Colon (tissue), 2 donors: ENCODE data around the gene SPRR4.

Source experiments
- FAIRE-seq: peaks from 2 replicates; lab custom pipeline; 2012; peaks lifted over from hg19 to GRCh38; lab: Jason Lieb, UNC
- donor health status: control.
- donor health status: control.

Gene SPRR4, protein sequence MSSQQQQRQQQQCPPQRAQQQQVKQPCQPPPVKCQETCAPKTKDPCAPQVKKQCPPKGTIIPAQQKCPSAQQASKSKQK

DNA sequence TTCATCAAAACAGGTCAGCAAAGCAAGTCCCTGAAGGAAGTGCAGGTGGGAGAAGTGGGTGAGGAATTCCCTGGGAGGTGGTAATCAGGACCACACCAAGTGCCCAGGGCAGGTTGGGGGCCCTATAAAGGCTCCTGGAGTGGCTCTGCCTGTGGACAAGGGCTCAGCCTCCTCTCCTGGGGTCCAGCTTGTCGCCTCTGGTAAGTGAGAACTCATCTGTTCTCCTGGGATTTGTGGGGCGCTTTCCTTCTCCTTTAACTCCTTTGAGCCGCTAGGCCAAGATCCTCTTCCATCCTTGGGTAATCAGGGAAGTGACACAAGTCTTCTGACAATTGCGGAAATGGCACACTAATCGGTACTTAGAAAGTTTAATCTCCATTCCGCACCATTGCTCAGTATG lies at the start of gene SPRR4:
TSS of gene SPRR4 (plus strand) at position 154 of the 400 bp plus-strand sequence. CDS start 1,243 bp downstream, outside the sequence.
- FAIRE-seq, result no peak

DNA sequence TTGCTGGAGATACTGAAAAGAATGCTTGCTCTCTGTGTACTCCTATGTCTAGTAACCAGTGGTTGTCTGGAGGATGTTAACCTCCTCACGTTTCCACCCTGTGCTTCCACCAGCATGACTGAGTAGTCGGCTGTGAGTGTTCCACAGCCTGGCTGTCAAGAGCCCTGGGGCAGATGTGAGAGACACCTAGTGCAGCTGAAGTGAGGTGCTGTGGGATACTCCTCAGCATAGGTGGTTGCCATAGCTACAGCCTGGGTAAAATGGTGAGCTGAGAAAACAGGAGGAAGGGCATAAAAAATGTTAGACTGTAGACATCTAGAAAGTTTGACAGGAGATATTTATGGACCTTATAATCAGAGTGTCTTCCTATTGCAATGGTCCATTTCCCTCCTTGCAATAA lies 46.3 kb upstream of the SPRR4 start:
- FAIRE-seq, result no peak

DNA sequence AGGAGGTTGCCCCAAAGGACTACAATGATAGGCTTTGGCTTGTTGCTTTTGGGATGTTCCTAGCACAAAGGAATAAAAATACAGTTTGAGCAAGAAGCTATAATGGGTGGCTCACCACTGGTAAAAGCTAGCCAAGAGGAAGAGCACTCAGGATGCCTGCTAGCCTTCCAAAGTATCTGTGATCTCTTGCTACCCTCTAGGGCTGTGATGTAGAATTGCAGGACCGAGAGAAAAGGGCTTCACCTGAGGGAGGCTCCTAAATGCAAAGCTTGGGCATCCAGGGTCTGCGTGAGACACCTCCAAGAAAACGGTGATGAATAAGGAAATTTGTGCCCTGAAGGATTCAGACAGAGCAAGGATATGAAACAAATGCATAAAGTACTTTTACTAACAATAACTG lies 44.4 kb upstream of the SPRR4 start:
- no peak for FAIRE-seq

DNA sequence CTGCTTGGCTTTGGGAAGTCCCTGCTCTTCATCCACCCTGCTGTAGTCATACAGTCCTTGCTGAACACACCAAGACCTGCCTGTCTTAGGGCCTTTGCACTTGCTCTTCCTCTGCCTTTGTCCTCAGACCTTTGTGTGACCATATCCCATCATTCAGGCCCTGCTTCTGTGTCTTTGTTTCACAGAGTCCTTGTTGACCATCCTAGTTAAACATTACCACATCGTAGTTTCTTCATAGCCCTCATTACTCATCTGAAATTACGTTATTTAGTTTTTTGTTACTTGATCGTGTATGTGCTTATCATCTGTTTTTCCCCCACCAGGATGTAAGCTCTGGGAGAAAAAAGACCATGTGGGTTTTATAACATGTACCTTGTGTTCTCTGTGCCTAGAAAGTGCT lies 41.8 kb upstream of the SPRR4 start:
- no peak for FAIRE-seq

DNA sequence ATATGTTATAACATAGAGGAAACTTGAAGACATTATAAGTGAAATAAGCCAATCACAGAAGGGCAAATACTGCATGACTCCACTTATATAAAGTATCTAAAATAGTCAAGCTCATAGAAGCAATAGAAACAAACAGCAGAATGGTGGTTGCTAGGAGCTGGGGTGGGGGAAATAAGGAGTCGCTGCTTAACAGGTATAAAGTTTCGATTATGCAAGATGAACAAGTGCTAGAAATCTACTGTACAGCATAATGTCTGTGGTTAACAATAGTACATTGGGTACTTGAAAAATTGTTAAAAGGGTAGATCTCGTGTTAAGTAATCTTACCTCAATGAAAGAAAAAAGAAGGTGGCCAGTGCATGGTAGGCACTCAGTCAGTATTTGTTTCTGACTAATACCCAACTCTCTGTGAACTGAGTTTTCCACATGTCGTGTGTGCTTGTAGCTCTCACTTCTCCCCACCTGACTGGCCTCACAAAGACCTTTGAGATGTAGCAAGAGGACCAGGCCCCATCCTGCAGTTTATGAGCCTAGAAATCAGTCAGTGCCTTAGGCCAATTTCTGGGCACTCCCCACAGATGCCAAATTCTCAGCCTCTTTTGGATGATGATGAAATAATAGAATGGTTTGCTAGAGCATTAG lies 38.2 kb upstream of the SPRR4 start:
- FAIRE-seq, result no peak

- no peak for FAIRE-seq
These were observed 37.3 kb upstream of the SPRR4 start for GRCh38 chr1:152933196-152933595.

DNA sequence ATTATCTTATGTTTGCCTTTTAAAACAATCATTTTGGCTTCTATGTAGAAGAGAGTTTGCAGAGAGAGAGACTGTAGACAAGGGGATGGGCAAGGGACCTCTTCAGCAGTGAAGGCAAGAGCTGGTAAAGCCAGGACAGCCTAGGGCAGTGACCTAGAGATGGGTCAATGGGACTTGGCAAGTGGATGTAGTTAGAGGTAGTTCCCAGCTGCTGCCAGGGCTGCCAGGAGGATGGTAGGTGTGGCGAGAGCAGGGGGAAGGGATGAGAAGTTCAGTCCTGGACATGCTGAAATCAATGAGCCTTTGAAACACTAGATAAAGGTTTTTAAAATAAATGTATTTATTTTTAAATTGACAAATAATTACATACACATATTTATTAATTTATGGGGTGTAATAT lies 29.8 kb upstream of the SPRR4 start:
- no peak for FAIRE-seq

GRCh38 chr1:152941037-152941711 lies 29.3 kb upstream of the SPRR4 start:
- no peak for FAIRE-seq

DNA sequence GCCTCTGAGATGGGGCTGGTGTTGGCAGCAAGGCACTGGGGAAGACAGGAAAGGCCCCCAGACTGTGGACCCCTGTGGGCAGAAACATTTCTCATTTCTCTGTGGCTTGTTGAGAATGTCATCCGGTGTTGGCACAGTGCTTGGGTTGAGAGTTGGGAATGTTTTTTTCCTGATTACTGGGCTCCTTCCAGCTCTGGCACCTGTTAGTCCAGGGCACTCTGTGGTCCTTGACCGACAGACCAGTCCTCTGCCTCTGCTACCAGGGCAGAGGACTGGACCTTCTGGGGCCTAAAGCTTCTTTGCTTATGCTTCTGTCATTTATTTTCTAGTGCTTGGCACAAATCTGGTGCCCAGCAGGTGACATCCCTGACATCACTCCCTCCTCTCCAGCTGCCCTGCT lies 28.3 kb upstream of the SPRR4 start:
- no peak for FAIRE-seq

GRCh38 chr1:152946248-152946647 lies 24.2 kb upstream of the SPRR4 start:
- no peak for FAIRE-seq

- FAIRE-seq, result no peak
These were observed 23.7 kb upstream of the SPRR4 start, which contains the start of gene SPRR5 for GRCh38 chr1:152946651-152947256. SPRR5 (plus strand) TSS chr1:152947206; CDS start chr1:152948555, 1,349 bp downstream.

- no peak for FAIRE-seq
These were observed 18.7 kb upstream of the SPRR4 start for GRCh38 chr1:152951711-152952110.

- FAIRE-seq, result no peak
These were observed 16.7 kb upstream of the SPRR4 start for GRCh38 chr1:152953761-152954160.

DNA sequence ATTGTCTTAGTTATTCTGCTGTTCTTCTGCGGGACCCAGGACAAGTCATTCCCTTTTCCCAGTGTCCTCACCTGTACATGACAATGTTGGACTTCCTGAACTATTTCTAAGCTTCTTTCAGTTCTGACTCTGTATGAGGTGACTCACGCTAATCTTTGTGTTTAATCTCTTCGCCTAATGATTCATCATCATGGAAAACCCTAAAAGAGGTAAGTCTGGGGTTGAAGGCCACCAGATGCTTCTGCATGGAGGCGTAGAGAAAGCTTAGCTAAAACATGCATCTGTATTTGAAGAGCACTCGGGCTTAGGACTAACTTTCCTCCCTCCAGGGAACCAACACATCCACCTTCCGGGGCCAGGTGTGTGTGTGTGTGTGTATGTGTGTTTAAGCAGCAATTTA lies 16.0 kb upstream of the SPRR4 start:
- FAIRE-seq, result no peak

GRCh38 chr1:152957561-152957960 lies 12.9 kb upstream of the SPRR4 start:
- no peak for FAIRE-seq

DNA sequence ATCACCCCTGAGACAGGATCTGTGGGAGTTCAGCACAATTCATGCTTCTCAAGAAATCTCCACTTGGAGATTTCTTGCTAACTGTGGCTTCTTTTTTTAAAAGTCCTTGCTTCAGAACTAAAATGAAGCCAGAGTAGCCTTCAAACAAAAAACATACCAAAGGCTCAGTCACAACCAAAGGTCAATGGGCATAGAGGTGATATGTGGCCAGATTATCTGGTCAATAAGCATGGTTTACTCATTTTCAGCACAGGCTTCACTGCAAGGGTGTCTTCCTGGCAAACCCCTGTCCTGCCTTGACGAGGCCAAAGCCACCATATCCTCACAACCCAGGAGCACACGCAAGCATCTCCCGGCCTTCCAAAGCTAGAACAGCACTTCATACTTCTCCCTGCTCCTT lies 11.2 kb upstream of the SPRR4 start:
- FAIRE-seq, result no peak

GRCh38 chr1:152959801-152960451 lies 10.5 kb upstream of the SPRR4 start:
- no peak for FAIRE-seq

DNA sequence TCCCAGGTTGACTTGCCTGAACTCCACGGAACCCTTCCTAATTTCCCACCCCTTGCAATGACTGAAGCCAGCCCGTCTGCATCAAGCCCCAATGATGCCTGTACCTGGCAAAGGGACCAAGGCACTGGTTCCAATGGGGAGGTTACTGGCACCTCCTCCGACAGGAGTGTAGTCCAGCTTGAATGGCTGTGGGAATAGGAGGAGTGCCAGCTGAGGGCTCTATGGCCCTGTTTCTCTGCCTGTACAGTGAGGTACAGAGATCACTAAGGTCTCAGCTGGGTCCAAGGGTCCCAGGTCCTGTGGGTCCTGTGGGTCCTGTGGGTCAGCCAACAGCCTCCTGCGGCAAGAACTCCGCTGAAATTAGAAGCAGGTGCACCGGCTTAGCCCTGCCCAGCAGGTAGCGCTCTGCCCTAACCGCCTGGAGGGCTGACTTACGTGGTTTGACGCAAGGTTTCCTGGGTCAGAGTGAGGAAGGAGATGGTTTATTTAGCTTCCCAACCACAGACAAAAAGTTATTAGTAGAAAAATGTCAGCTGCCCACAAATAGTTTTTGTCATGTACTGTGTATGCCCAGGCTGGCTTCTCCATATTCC lies 9.9 kb upstream of the SPRR4 start:
- FAIRE-seq, result no peak

GRCh38 chr1:152961226-152961891 lies 9.1 kb upstream of the SPRR4 start:
- no peak for FAIRE-seq

GRCh38 chr1:152962876-152963415 lies 7.5 kb upstream of the SPRR4 start:
- no peak for FAIRE-seq

DNA sequence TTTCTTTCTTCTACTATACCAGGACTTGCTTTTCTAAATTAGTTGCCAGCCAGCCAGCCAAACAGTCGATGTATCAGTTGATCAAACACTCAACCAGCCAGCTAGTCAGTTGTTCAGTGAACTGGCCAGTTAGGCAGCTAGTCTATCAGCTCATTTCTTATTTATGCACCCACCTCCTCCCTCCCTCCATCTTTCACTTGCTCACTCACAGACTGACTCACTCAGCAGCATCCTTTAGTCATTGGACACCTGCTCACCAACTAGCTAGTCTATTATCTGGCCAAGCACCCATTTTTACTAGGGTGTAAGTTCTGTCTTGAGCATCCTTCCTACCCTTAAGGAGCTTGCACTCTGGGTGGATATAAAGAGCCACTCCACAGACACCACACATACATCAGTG lies 5.9 kb upstream of the SPRR4 start:
- FAIRE-seq, result no peak

DNA sequence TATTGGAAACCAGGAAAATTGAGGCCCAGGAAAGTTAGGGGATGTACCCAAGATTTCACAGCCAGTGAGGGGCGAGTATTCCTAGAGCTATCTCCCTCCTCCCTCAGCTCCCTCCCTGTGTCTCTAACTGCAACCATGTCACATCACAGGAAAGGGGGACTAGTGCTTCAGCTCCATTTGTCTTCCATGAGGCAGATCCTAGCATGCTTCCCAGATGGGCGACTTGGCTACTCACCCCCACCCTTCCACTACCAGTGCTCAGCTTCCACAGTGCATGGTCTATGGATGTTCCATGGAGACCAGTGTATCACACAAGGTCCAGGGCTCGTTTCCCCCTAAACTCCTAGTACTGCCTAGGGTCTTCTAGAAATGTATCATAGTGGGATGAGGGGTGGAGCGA lies 4.6 kb upstream of the SPRR4 start:
- no peak for FAIRE-seq
